ENCODE data around the gene HMCN1. TPM values are rescaled to one million over a fixed set of nuclear protein-coding genes. Genes with fewer than 3 reads are reported as not detected.

HMCN1 gene
- polyA plus RNA-seq, 1 experiment, result 20.9 TPM

DNA sequence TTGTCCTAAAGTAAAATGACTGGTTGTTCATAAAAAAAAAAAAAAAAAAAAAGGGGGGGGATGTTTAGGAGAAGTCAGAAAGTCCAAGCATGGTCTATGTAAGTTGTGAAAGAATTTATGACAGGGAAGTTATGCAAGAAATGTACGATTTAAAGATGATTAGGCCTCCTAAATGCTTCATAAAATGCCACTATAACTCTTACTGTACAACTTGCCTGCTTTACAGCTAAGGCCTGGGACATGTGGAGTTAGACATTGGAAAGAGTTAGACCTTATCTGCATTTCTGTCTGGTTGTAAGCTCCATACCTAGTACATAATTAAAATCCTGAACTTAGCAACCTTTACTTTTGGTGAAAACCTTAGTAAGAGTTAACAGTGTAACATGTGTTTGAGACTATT, 490.9 kb downstream of the HMCN1 start:
- no peak overlapping the region for H3K4me3 ChIP-seq (ENCODE audit: low read depth, low read length)
- TF ChIP-seq, protein P1, sequence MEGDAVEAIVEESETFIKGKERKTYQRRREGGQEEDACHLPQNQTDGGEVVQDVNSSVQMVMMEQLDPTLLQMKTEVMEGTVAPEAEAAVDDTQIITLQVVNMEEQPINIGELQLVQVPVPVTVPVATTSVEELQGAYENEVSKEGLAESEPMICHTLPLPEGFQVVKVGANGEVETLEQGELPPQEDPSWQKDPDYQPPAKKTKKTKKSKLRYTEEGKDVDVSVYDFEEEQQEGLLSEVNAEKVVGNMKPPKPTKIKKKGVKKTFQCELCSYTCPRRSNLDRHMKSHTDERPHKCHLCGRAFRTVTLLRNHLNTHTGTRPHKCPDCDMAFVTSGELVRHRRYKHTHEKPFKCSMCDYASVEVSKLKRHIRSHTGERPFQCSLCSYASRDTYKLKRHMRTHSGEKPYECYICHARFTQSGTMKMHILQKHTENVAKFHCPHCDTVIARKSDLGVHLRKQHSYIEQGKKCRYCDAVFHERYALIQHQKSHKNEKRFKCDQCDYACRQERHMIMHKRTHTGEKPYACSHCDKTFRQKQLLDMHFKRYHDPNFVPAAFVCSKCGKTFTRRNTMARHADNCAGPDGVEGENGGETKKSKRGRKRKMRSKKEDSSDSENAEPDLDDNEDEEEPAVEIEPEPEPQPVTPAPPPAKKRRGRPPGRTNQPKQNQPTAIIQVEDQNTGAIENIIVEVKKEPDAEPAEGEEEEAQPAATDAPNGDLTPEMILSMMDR (IDR thresholded peaks at IDR 0.05; ENCODE audit: low read depth, low read length), result no peak
- DNase-seq (ENCODE audit: low read depth, low spot score), result no peak
- no peaks in the 10 kb centered on the region for H3K9me3 ChIP-seq (ENCODE audit: control insufficient read depth, insufficient read depth, low read length)
- ChIA-PET CTCF (interaction anchor here (1.2 kb wide), 1 partner anchor 504 kb away, joined by 5 read pairs; no protein-coding TSS in a partner anchor), POLR2A (no interaction called here)
- no peaks in the 10 kb centered on the region for H3K27me3 ChIP-seq (ENCODE audit: control insufficient read depth, insufficient read depth, low read length)
- no peak overlapping the region for H3K27ac ChIP-seq (ENCODE audit: low read depth, low read length)

DNA sequence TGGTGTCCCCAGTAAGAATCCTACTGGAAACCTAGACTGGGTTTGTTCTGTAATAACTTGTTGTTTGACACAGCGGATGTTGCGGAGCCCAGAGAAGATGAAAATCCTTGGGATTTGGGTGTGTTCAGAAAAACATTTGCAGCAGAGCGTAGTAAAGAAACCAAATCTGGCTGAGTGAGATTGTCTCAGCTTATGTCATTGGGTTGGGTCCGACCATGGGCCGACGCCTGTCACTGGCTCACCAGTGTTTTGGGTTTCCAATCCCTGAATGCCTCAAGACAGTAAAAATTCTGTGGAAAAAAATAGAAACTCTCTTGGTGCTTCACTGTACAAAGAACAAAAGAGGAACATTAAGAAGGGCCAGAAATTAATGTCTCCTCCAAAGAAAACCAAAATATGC, 494.6 kb downstream of the HMCN1 start:
- ChIA-PET CTCF (interaction anchor here (1.7 kb wide), 1 partner anchor 16 kb away, joined by 5 read pairs; no protein-coding TSS in a partner anchor), POLR2A (no interaction called here)
- no peak for DNase-seq (ENCODE audit: low read depth, low spot score)
- Histone ChIP-seq H3K9me3 (ENCODE audit: control insufficient read depth, insufficient read depth, low read length) (no peaks in the 10 kb centered on the region), H3K27me3 (ENCODE audit: control insufficient read depth, insufficient read depth, low read length) (no peaks in the 10 kb centered on the region), H3K4me3 (ENCODE audit: low read depth, low read length) (no peak overlapping the region), H3K27ac (ENCODE audit: low read depth, low read length) (no peak overlapping the region)
- TF ChIP-seq, protein P1 (IDR thresholded peaks at IDR 0.05; ENCODE audit: low read depth, low read length), result no peak

DNA sequence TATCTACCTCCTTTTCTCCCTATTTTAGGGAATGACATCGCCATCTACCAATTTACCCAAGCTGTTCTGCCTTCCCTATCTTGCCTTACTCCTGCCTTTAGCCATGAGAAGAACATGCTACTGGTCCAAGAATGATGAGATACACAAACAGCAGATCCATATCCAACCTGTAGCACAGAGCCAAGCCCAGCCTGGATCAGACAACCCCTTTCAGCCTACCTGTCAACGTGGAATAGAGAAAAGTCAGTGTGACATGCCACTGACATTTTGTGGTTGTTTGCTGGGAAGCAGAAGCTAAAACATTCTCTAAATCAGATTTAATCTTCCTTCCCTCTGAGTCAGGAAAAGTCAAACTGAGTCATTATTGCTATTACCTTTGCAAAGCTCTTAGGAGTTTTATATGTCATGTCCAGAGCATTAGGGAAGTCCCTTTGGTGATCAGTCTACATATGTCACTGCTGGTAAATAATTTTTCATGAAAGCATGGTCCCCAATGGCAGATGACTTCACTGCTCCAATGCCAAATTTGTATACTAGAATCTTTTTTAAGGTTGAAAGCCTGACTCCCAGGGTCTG, 497.8 kb downstream of the HMCN1 start:
- H3K9me3 ChIP-seq (ENCODE audit: control insufficient read depth, insufficient read depth, low read length), result no peaks in the 10 kb centered on the region
- ChIA-PET POLR2A (no interaction called here), CTCF (no interaction called here)
- DNase-seq (ENCODE audit: low read depth, low spot score), result no peak
- H3K27me3 ChIP-seq (ENCODE audit: control insufficient read depth, insufficient read depth, low read length), result no peaks in the 10 kb centered on the region
- TF ChIP-seq, protein P1 (IDR thresholded peaks at IDR 0.05; ENCODE audit: low read depth, low read length), result no peak
- H3K27ac ChIP-seq (ENCODE audit: low read depth, low read length), result no peak overlapping the region
- H3K4me3 ChIP-seq (ENCODE audit: low read depth, low read length), result no peak overlapping the region

DNA sequence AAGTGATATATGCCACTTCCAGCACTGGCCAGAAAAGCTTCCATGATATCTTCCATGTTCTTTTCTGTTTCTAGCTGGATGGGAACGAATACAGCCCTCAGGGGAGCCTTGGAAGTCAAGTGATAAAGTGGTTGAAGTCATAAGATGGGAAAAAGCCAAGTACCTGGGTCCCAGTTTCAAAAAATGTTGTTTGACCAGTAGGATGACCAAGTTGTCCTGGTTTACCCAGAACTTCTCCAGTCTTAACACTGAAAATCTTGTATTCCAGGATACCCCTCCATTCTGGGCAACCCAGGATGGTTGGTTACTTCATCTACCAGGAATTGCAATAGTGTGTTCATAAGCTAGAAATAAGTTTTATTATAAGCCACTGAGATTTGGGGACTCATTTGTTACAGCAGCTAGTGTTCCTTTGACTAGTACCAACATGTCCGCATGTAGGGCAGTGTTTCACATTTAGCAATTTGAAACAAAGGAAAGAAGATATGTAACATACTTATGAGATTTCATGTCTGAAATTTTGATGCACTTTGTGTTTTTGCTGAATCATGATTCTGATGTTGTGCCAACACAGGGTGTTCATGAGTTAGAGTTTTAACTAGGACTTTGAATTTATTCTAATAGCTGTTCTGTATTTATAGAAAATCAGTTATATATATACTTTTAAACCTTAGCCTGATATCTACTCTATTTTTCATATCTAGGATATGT, 500.9 kb downstream of the HMCN1 start:
- Histone ChIP-seq H3K27ac (ENCODE audit: low read depth, low read length) (no peak overlapping the region), H3K9me3 (ENCODE audit: control insufficient read depth, insufficient read depth, low read length) (no peaks in the 10 kb centered on the region), H3K27me3 (ENCODE audit: control insufficient read depth, insufficient read depth, low read length) (no peaks in the 10 kb centered on the region), H3K4me3 (ENCODE audit: low read depth, low read length) (no peak overlapping the region)
- ChIA-PET POLR2A (no interaction called here), CTCF (interaction anchor here (0.6 kb wide), 1 partner anchor 140 kb away, joined by 3 read pairs; the partner anchor contains the start of gene TPR)
- no peak for DNase-seq (ENCODE audit: low read depth, low spot score)
- TF ChIP-seq, protein P1 (IDR thresholded peaks at IDR 0.05; ENCODE audit: low read depth, low read length), result no peak

DNA sequence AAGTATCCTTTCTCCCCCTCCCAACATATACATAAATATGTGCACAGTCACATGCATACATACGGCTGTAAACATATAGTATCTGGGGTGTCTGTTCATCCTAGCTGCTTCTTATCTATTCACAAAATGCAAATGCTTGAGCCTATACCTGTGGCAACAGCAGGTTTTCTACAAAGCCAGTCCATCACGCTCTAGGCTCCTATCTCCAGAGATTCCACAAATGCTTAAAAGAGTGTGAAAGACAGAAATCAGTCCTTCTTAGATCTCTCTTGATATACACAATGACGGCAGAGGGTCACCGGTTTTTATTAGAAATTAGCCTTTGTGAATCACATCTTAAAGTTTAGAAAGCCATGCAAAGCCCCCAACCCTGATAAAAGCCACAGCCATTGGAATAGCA, 501.5 kb downstream of the HMCN1 start:
- H3K27ac ChIP-seq (ENCODE audit: low read depth, low read length), result no peak overlapping the region
- no peaks in the 10 kb centered on the region for H3K27me3 ChIP-seq (ENCODE audit: control insufficient read depth, insufficient read depth, low read length)
- CTCF ChIA-PET, result interaction anchor here (0.6 to 1.0 kb wide), 2 partner anchors 139 to 515 kb away, joined by 3 read pairs; partner anchors contain the start of gene TPR
- H3K9me3 ChIP-seq (ENCODE audit: control insufficient read depth, insufficient read depth, low read length), result no peaks in the 10 kb centered on the region
- TF ChIP-seq, protein P1 (IDR thresholded peaks at IDR 0.05; ENCODE audit: low read depth, low read length), result no peak
- H3K4me3 ChIP-seq (ENCODE audit: low read depth, low read length), result no peak overlapping the region
- POLR2A ChIA-PET, result no interaction called here
- DNase-seq (ENCODE audit: low read depth, low spot score), result no peak
